Progenitor cell of endocrine pancreas (in vitro differentiated cells): ENCODE data around the gene RAB33A. TPM values are rescaled to one million over a fixed set of nuclear protein-coding genes. Genes with fewer than 3 reads are reported as not detected.

Experiments
- DNase-seq: peaks from one replicate; pipeline ENCODE4 v3.0.0; 2021; ENCODE audit warnings: low spot score; ENCODE audit not compliant: unreplicated experiment
- H3K27ac Mint-ChIP-seq: 2 replicates; pipeline ENCODE4 v1.8.0; 2021; ENCODE audit warnings: mild to moderate bottlenecking, moderate library complexity, mixed read lengths
- H3K27me3 Mint-ChIP-seq: 2 replicates; pipeline ENCODE4 v1.8.0; 2021; ENCODE audit warnings: mixed read lengths
- H3K36me3 Mint-ChIP-seq: 2 replicates; pipeline ENCODE4 v1.8.0; 2022; ENCODE audit warnings: mixed read lengths; ENCODE audit not compliant: insufficient read depth
- H3K4me1 Mint-ChIP-seq: 2 replicates; pipeline ENCODE4 v1.8.0; 2021; ENCODE audit warnings: low read depth, mixed read lengths
- H3K4me3 Mint-ChIP-seq: 2 replicates; pipeline ENCODE4 v1.8.0; 2021; ENCODE audit warnings: low read depth, mild to moderate bottlenecking, moderate library complexity, mixed read lengths
- H3K9me3 Mint-ChIP-seq: 2 replicates; pipeline ENCODE4 v1.8.0; 2021; ENCODE audit warnings: low read depth, mixed read lengths
- total RNA-seq: library from RNA; stranded (reverse); gene quantifications from 2 replicates; pipeline ENCODE4 v1.2.1, GENCODE V29; 2021
- TF ChIP-seq, protein P1 (sequence below): fragments of 200-600 bp; sonication (generic); IDR thresholded peaks from one replicate; pipeline ENCODE4 v1.5.0; 2021; ENCODE audit warnings: antibody characterized with exemption, mild to moderate bottlenecking; ENCODE audit not compliant: unreplicated experiment

The RAB33A gene
- total RNA-seq, 1 donor from 2014 or later: 0.60 TPM

DNA sequence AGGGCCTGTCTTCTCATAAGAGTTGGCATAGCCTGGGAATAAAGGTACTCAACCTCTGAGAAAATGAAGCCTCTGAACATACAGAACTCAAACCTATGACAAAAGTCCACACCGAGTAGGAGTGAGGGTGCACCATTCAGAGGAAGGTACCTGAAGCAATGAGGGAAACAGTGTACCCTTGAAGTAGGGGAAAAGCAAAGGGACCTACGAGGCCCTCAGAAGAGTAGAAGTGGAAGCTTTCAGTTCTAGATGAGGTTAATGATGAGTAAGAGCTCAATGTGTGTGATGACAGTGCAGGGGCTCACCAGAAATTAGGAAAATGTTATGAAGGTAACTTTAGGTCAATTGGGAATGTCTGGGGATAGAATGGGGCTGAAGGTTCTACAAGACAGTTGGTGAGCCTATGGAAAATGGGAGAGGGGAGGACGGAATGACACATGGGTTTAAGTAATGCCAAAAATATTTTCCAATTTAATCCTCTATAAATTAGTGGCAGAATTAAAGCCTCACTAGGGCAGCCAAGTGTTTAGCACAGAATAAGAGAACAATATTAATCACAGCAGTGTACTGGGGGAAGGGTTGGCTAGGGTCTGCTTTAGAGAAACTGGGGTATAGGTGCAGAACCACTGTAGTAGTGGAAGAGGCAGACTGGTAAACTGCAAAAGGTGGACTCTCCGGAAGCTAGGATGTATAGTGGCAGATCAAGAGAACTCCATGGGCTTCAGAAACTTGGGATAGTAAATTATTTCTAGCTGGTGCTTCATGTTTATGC lies 39.8 kb downstream of the RAB33A start:
- H3K27me3 Mint-ChIP-seq: no peaks in the 10 kb centered on the region
- peaks cover 23% of the 10 kb centered on the region for H3K36me3 Mint-ChIP-seq
- TF ChIP-seq, protein P1, sequence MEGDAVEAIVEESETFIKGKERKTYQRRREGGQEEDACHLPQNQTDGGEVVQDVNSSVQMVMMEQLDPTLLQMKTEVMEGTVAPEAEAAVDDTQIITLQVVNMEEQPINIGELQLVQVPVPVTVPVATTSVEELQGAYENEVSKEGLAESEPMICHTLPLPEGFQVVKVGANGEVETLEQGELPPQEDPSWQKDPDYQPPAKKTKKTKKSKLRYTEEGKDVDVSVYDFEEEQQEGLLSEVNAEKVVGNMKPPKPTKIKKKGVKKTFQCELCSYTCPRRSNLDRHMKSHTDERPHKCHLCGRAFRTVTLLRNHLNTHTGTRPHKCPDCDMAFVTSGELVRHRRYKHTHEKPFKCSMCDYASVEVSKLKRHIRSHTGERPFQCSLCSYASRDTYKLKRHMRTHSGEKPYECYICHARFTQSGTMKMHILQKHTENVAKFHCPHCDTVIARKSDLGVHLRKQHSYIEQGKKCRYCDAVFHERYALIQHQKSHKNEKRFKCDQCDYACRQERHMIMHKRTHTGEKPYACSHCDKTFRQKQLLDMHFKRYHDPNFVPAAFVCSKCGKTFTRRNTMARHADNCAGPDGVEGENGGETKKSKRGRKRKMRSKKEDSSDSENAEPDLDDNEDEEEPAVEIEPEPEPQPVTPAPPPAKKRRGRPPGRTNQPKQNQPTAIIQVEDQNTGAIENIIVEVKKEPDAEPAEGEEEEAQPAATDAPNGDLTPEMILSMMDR: no peak
- H3K27ac Mint-ChIP-seq: no peak overlapping the region
- no peaks in the 10 kb centered on the region for H3K4me1 Mint-ChIP-seq
- H3K9me3 Mint-ChIP-seq: peaks cover 10% of the 10 kb centered on the region
- no peak for DNase-seq
- no peak overlapping the region for H3K4me3 Mint-ChIP-seq

DNA sequence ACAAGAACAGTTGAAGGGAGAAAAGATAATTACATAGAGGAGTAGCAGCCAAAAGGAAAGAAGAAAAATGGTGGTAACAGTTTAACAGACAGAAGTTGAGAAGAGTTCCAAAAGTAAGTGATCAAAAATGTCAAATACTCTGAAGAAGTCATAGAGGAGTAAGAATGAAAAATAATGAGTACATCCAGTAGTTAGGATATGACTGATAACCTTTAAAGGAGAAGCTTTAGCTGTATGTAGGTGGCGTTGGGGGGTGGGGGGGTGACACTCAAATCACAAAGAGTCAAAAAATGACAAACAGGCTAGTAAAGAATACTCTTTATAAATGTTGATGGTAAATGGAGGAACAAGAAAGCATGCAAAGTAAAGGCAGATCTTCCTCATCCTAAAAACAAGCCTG lies 40.6 kb downstream of the RAB33A start:
- H3K4me3 Mint-ChIP-seq: no peak overlapping the region
- TF ChIP-seq, protein P1: no peak
- H3K36me3 Mint-ChIP-seq: peaks cover 26% of the 10 kb centered on the region
- peaks cover 10% of the 10 kb centered on the region for H3K9me3 Mint-ChIP-seq
- H3K27ac Mint-ChIP-seq: no peak overlapping the region
- DNase-seq: no peak
- no peaks in the 10 kb centered on the region for H3K4me1 Mint-ChIP-seq
- H3K27me3 Mint-ChIP-seq: no peaks in the 10 kb centered on the region

DNA sequence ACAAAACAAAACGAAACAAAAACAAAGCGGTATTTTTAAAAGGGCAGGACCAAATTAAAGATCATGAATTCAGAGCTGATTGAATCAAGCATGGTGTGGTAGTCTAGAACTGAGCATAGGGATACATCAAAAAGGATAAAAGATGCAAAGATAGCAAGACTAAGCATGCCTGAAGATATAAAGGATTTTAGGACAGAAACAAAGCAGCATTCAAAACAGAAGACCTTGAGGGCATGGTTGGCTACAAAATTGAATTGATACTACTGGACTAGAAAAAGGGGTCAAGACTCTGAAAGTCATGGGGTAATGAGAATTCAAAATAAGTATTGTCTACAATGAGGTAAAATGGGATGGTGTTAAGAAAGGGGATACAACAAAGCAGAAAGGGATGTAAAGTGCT lies 41.6 kb downstream of the RAB33A start:
- Mint-ChIP-seq H3K27ac (no peak overlapping the region), H3K4me1 (no peaks in the 10 kb centered on the region), H3K4me3 (no peak overlapping the region), H3K27me3 (no peaks in the 10 kb centered on the region), H3K9me3 (peaks cover 10% of the 10 kb centered on the region), H3K36me3 (peaks cover 22% of the 10 kb centered on the region)
- DNase-seq: no peak
- TF ChIP-seq, protein P1: no peak

DNA sequence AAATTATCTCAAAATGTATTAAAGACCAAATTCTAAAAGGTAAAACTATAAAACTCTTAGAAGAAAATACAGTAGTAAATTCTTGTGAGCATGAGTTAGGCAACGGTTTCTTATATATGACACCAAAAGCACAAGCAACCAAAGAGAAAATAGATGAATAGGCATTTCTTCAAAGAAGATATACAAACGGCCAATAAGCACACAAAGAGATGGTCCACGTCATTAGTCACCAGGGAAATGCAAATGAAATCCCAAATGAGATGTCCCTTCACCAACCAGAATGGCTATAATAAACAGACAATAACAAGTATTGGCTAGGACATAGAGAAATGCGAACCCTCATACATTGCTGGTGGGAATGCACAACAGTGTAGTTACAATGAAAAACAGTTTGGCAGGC lies 44.6 kb downstream of the RAB33A start:
- DNase-seq: no peak
- H3K36me3 Mint-ChIP-seq: peaks cover 17% of the 10 kb centered on the region

DNA sequence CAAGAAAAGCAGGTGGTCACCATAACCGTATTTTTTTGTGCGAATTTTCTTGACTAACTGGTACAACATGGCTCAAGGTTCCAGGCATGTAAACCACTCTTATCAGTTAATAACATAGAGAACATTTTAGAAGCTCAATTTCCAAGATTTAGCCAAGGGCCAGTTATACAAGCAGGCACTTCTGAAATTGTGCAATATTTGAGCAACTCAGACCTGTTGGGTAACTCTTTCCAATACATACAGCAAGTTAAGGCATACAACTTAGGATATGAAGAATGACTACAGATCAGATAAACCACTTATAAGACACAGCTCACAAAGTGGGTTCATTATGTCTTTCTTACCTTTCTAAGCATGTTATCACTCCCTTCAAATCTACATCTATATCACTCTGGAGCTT lies 53.0 kb downstream of the RAB33A start:
- H3K36me3 Mint-ChIP-seq: peaks cover 6% of the 10 kb centered on the region
- H3K9me3 Mint-ChIP-seq: peaks cover 5% of the 10 kb centered on the region
- H3K4me3 Mint-ChIP-seq: no peak overlapping the region
- no peaks in the 10 kb centered on the region for H3K27me3 Mint-ChIP-seq
- H3K27ac Mint-ChIP-seq: no peak overlapping the region
- no peaks in the 10 kb centered on the region for H3K4me1 Mint-ChIP-seq
- TF ChIP-seq, protein P1: no peak
- DNase-seq: no peak

More for the DNA sequence above, 44.6 kb downstream of the RAB33A start:
- Mint-ChIP-seq H3K27ac (no peak overlapping the region), H3K4me1 (no peaks in the 10 kb centered on the region), H3K27me3 (no peaks in the 10 kb centered on the region), H3K9me3 (peaks cover 9% of the 10 kb centered on the region), H3K4me3 (no peak overlapping the region)
- TF ChIP-seq, protein P1: no peak
